C4-2B (cell line): ENCODE data around the gene CCT7.

Experiments
- H3K27ac ChIP-seq: fragments of 450-650 bp; 2 replicates; pipeline ENCODE4 v1.5.1; 2017
- CTCF ChIP-seq: fragments of 450-650 bp; conservative IDR thresholded peaks from 2 replicates; pipeline ENCODE4 v1.5.1; 2017; ENCODE audit warnings: mild to moderate bottlenecking
- ZFX ChIP-seq: fragments of 450-650 bp; IDR thresholded peaks from 2 replicates; pipeline ENCODE4 v1.6.1; 2017

The CCT7 gene

GRCh38 chr2:73256618-73256922 lies 22.5 kb downstream of the CCT7 start:
- TF ChIP-seq CTCF = no peak
- H3K27ac ChIP-seq = no peak overlapping the region

- H3K27ac ChIP-seq = no peak overlapping the region
- TF ChIP-seq ZFX (no peak), CTCF (no peak)
These were observed 22.9 kb downstream of the CCT7 start for GRCh38 chr2:73257021-73257420.

DNA sequence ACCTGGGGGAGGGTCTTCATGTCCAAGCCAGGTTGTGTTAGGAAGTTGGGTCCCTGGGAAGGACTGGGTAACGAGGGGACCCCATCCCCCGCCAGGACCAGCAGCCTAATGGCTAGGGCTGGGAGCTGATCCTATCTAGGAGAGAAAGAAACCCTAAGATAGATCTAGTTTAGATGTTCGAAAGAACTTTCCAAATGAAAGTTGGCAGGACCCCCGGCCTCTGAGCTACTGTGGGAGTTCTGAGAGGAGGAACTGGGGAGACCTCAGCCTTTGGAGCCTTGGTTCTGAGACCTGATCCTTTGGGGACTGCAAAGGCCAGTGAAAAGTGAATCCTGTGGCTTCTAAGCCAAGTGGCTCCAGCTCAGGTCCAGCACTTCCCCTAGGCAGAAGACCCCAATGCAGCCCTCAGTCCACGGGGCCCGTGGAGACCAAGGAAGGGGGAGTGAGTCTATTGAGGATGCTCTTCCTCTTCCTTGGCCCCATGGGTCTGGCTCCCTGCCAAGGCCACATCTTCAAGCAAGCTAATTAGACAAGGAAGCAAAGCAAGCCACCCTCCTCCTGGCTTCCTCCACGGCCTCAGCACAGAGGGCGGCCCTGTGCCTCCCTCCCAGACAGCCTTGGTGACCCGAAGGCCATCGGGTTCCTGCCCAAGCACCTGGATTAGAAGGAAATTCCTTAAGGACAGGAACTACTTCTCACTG lies 23.5 kb downstream of the CCT7 start:
- H3K27ac ChIP-seq = no peak overlapping the region
- TF ChIP-seq ZFX (no peak), CTCF (no peak)

DNA sequence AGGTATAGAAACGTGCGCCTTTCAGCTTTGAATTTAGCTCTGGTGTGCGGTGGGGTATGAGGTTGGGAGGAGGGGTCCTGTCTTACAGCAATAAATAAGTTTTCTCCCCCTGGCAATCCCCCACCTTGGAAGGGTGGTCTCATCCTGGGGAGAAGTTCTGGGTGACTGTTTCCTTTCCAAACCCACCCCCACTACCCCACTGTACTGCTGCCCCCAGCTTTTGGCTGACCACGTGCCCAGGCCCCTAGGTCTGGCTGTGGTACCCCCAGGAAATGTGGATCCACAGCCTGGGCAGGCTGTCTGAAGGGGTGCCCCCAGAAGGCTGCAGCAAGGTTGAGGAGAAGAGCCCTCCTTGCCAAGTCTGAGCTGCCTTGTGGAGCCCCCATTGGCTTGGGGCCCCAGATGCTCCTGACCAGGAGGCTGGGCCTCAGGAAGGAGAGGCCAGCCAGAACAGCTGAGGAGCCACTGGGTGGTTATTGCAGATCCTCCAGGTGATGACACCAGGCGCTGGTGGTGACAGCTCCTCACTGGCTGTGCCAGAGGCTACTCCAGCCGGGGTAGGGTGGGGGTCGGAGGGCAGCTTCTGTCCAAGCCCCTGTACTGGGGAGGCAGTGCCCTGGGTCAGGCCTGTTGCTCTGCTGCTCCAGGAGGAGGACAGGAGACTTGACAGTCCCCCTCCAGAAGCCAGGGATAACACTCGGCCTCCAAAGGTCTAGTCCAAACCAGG lies 24.2 kb downstream of the CCT7 start:
- H3K27ac ChIP-seq = no peak overlapping the region

GRCh38 chr2:73258913-73259215 lies 24.8 kb downstream of the CCT7 start:
- TF ChIP-seq CTCF = no peak
- H3K27ac ChIP-seq = no peak overlapping the region

More for the DNA sequence above, 24.2 kb downstream of the CCT7 start:
- TF ChIP-seq ZFX (no peak), CTCF (no peak)

DNA sequence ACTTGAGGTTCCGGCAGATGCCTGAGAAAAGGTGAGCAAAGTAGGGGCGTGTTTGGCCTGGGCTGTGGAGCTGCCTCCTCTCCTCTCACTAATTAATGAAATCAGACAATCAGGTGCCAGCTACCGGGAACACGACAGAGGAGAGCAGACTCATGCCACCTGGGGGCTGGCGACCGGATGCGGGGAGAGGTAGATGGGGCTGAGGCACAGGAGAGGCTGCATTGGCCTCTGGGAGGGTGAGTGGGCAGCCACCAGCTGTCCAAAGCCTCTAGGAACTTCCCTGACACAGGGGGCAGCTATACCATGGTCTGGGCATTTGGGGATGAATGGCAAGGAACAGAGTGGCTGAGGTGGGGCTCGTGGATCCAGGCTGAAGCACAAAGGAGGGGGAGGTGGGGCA lies 25.2 kb downstream of the CCT7 start:
- no peak overlapping the region for H3K27ac ChIP-seq

More for the DNA sequence above, 25.2 kb downstream of the CCT7 start:
- TF ChIP-seq ZFX (no peak), CTCF (no peak)
